ENCODE measurements around the gene ZNF280D.

DNA sequence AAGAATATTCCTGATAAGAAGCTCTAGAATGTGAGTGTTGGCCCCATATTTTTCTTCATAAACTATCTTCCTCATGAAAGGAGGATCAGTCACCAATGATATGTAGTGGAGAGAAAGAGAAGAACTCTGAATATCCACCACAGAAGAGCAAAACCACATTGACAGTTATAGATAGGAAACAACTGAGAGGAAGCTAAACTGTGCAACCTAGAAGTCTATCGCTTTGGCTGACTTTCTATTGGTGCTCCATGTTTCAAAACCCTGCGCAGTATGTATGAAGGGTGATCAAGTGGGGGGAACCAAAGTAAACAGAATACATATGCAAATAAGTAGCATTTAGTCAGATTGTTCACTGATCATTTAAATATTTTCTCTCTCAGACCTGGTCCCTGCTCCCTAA lies 41.0 kb upstream of the ZNF280D start:
- TF ChIP-seq, protein P1, sequence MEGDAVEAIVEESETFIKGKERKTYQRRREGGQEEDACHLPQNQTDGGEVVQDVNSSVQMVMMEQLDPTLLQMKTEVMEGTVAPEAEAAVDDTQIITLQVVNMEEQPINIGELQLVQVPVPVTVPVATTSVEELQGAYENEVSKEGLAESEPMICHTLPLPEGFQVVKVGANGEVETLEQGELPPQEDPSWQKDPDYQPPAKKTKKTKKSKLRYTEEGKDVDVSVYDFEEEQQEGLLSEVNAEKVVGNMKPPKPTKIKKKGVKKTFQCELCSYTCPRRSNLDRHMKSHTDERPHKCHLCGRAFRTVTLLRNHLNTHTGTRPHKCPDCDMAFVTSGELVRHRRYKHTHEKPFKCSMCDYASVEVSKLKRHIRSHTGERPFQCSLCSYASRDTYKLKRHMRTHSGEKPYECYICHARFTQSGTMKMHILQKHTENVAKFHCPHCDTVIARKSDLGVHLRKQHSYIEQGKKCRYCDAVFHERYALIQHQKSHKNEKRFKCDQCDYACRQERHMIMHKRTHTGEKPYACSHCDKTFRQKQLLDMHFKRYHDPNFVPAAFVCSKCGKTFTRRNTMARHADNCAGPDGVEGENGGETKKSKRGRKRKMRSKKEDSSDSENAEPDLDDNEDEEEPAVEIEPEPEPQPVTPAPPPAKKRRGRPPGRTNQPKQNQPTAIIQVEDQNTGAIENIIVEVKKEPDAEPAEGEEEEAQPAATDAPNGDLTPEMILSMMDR (conservative IDR thresholded peaks at IDR 0.05 in 1 of 2, IDR thresholded peaks at IDR 0.05 in 1 of 2; ENCODE audit: extremely low read depth in 1 of 2, insufficient read depth in 1 of 2, low read depth in 1 of 2, low read length in 2 of 2), result no peak
- TF ChIP-seq EZH2 (IDR thresholded peaks at IDR 0.05; ENCODE audit: borderline replicate concordance, low read length), result no peak

Measured in mammary epithelial cell (primary cell).